Cardiac muscle cell (in vitro differentiated cells and primary cell): Measurements from ENCODE around the gene GNG13. TPM values are rescaled to one million over a fixed set of nuclear protein-coding genes. Genes with fewer than 3 reads are reported as not detected.

Source experiments
- DNase-seq, 2 donors: peaks; one replicate each; pipeline versions ENCODE4 v3.0.0 to v3.0.0-alpha.2; 2010 to 2017; ENCODE audit warnings: low read depth in 1 of 2, low spot score in 1 of 2
- H3K27ac ChIP-seq: fragments of 200-600 bp; sonication (generic); 2 replicates; pipeline ENCODE4 v1.5.1; 2016
- H3K27me3 ChIP-seq: fragments of 200-600 bp; sonication (generic); 2 replicates; pipeline ENCODE4 v1.6.0; 2016; ENCODE audit warnings: control low read depth
- H3K36me3 ChIP-seq: fragments of 200-600 bp; sonication (generic); 2 replicates; pipeline ENCODE4 v1.5.1; 2016; ENCODE audit warnings: control low read depth
- H3K4me1 ChIP-seq: fragments of 200-600 bp; sonication (generic); 2 replicates; pipeline ENCODE4 v1.8.1; 2017; ENCODE audit warnings: low read depth, mild to moderate bottlenecking, mixed run types
- H3K4me3 ChIP-seq: fragments of 200-600 bp; sonication (generic); 2 replicates; pipeline ENCODE4 v1.5.1; 2016; ENCODE audit warnings: mild to moderate bottlenecking
- H3K9me3 ChIP-seq: fragments of 200-600 bp; sonication (generic); 2 replicates; pipeline ENCODE4 v1.5.1; 2017; ENCODE audit warnings: low read depth, mild to moderate bottlenecking, control low read depth
- polyA plus RNA-seq: library from polyadenylated mRNA; unstranded; fragments of >200 nt; fragmentation: Nextera tagmentation; extraction: Ambion mirVana; gene quantifications from 2 replicates; pipeline ENCODE4 v1.2.1, GENCODE V29; 2016
- total RNA-seq: library from RNA; depleted of rRNA; stranded (reverse); fragments of >200 nt; gene quantifications from 2 replicates; pipeline ENCODE4 v1.2.3, GENCODE V29; 2016
- TF ChIP-seq, protein P1 (sequence below): IDR thresholded peaks from 2 replicates; pipeline ENCODE4 v1.5.1; 2012; ENCODE audit warnings: low read depth, mild to moderate bottlenecking, low read length

The GNG13 gene
- total and polyA plus RNA-seq, 2 experiments from 2014 or later: 0.79 TPM; not detected in 1

DNA sequence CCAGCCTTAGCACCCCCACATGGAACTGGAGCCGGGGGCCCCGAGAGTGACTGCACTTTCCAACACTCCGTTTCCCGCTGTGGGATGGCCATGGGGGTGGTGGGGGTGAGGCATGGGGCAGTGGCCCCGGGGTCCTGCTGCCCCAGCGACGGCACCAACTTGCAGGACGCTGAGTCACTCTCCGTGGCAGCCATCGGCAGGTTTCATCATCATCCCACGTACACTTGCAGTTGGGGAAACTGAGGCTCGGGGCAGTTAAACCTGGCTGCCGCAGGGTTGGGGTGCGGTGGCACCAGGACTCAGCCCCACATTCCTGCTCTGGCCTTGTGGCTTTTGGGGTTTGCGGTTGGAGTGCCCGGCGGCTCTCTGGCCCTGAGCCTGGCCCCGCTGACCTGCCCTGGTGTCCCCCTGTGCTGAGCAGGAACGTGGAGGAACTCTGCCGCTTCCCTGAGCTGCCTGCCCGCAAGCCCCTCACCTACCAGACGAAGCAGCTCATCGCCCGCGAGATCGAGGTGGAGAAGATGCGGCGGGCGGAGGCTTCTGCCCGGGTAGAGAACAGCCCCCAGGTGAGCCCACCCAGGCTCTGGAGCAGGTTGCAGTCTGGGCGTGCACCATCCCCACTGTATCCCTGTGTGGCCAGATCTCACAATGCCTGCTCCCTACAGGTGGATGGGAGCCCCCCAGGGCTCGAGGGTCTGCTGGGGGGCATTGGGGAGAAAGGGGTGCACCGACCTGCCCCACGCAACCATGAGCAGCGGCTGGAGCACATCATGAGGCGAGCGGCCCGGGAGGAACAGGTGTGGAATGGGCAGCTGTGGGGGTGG lies 4.0 kb downstream of the GNG13 start:
- DNase-seq: no peak
- TF ChIP-seq, protein P1, sequence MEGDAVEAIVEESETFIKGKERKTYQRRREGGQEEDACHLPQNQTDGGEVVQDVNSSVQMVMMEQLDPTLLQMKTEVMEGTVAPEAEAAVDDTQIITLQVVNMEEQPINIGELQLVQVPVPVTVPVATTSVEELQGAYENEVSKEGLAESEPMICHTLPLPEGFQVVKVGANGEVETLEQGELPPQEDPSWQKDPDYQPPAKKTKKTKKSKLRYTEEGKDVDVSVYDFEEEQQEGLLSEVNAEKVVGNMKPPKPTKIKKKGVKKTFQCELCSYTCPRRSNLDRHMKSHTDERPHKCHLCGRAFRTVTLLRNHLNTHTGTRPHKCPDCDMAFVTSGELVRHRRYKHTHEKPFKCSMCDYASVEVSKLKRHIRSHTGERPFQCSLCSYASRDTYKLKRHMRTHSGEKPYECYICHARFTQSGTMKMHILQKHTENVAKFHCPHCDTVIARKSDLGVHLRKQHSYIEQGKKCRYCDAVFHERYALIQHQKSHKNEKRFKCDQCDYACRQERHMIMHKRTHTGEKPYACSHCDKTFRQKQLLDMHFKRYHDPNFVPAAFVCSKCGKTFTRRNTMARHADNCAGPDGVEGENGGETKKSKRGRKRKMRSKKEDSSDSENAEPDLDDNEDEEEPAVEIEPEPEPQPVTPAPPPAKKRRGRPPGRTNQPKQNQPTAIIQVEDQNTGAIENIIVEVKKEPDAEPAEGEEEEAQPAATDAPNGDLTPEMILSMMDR: no peak
- H3K36me3 ChIP-seq: peaks cover 3% of the 10 kb centered on the region

DNA sequence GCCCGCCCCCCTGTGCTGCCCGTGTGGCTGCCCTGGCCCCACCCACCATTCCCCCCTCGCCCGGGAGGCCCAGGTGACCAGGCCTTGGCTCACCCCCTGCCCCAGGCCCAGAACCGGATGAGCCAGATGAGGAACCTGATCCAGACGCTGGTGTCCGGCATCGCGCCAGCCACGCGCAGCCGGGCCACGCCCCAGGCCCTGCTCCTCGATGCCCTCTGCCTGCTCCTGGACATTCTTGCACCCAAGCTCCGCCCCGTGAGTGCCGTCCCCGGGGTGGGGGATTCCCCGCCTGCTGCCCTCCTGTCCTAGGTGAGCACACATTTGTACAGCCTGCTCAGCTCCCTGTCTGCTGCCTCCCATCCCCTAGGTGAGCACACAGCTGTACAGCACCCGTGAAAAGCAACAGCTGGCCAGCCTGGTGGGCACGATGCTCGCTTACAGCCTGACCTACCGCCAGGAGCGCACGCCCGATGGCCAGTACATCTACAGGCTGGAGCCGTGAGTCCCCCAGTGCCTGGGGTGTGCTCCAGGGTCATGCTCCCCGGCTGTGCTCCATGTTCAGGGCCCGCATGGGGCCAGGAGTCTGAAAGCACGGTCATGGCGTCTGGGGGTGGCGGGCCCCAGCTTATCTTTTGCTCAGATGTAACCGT lies 4.8 kb downstream of the GNG13 start:
- H3K9me3 ChIP-seq: no peaks in the 10 kb centered on the region
- TF ChIP-seq, protein P1: no peak
- peaks cover 17% of the 10 kb centered on the region for H3K27me3 ChIP-seq
- peaks cover 2% of the 10 kb centered on the region for H3K4me1 ChIP-seq
- no peak for DNase-seq
- no peak overlapping the region for H3K27ac ChIP-seq
- no peak overlapping the region for H3K4me3 ChIP-seq
- H3K36me3 ChIP-seq: peaks cover 7% of the 10 kb centered on the region

More for the DNA sequence above, 4.0 kb downstream of the GNG13 start:
- H3K4me1 ChIP-seq: peaks cover 4% of the 10 kb centered on the region
- H3K4me3 ChIP-seq: no peak overlapping the region
- no peak overlapping the region for H3K27ac ChIP-seq
- no peaks in the 10 kb centered on the region for H3K9me3 ChIP-seq
- H3K27me3 ChIP-seq: peaks cover 25% of the 10 kb centered on the region

DNA sequence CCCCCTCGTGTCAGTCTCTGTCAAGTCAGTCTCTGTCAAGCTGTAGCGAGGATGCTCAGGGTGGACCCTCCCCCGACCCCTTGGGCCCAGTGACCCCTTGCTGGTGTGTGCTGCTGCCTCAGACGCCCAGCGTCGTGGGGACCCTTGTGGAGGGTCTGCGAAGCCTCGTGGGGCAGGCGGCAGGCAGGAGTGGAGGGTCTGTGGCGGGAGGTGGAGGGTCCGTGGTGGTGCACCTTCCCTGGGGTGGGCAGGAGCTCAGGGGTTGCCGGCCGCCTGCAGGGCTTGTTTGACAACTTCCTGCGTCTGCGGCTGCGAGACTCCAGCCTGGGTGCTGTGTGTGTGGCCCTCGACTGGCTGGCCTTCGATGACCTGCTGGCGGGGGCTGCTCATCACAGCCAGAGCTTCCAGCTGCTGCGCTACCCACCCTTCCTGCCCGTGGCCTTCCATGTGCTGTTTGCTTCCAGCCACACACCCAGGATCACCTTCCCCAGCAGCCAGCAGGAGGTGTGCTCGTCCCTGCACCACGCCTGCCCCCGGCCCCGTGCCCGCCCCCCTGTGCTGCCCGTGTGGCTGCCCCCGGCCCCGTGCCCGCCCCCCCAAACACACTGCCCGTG lies 5.6 kb downstream of the GNG13 start:
- H3K4me1 ChIP-seq: no peaks in the 10 kb centered on the region
- H3K4me3 ChIP-seq: no peak overlapping the region
- TF ChIP-seq, protein P1: no peak
- H3K27me3 ChIP-seq: peaks cover 9% of the 10 kb centered on the region
- no peaks in the 10 kb centered on the region for H3K9me3 ChIP-seq
- no peak overlapping the region for H3K27ac ChIP-seq
- peaks cover 7% of the 10 kb centered on the region for H3K36me3 ChIP-seq
- no peak for DNase-seq

- DNase-seq: no peak
- Histone ChIP-seq H3K36me3 (peaks cover 7% of the 10 kb centered on the region), H3K9me3 (no peaks in the 10 kb centered on the region), H3K27me3 (peaks cover 2% of the 10 kb centered on the region), H3K4me1 (peaks cover under 1% of the 10 kb centered on the region), H3K27ac (no peak overlapping the region), H3K4me3 (no peak overlapping the region)
- TF ChIP-seq, protein P1: no peak
These were observed 6.3 kb downstream of the GNG13 start for GRCh38 chr16:794091-794822.

DNA sequence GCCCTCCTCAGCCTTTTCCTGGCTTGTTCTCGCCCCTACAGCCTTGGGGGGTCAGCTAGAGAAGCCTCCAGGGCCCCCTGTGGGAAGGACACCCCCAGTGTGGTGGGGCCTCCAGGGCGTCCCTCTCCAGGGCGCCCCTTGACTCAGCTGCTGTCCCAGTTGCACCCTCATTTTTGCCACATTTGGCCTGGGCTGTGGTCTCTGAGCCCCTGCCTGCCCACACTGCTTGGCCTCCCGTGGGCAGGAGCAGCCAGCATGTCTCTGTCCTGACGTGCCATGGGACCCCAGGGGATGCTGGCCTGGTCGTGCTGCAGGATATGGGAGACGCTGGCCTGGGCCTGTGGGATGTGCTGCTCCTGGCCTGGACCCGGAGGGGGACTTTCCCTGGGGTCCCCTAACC lies 7.1 kb downstream of the GNG13 start:
- Histone ChIP-seq H3K27ac (no peak overlapping the region), H3K4me1 (peaks cover 4% of the 10 kb centered on the region), H3K4me3 (no peak overlapping the region), H3K27me3 (no peaks in the 10 kb centered on the region), H3K9me3 (no peaks in the 10 kb centered on the region), H3K36me3 (peaks cover 7% of the 10 kb centered on the region)
- TF ChIP-seq, protein P1: no peak
- DNase-seq: no peak
